Kasumi-1 (cell line): ENCODE measurements around the gene SLC9A9.

ENCODE experiments used
- DNase-seq, 2 experiments: peaks; one replicate each; lab custom pipeline; 2025; lab: John Stamatoyannopoulos, UW

Gene SLC9A9

GRCh38 chr3:143450632-143451031 is 397.6 kb downstream of the SLC9A9 start:
- no peak for DNase-seq

- no peak for DNase-seq
Measured at GRCh38 chr3:143447491-143447890, 400.8 kb downstream of the SLC9A9 start.

DNA sequence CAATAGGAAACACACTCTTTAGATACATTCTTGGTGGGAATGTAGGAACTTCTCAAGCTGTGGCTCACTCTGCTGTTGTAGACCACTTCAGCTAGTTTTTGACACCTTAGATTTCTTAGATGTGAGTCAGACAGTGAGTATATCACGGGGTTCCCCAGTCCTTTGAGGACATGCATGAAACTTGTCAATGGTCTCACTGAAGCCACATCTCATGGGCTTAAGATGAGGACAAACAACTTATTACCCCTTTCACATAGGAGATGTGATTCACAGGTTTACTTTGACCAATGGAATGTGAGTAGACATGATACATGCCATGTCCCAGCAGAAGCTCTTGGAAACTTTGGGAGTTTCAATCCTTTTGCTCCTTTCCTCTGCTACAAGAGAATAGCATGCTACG is 403.1 kb downstream of the SLC9A9 start:
- no peak for DNase-seq

DNA sequence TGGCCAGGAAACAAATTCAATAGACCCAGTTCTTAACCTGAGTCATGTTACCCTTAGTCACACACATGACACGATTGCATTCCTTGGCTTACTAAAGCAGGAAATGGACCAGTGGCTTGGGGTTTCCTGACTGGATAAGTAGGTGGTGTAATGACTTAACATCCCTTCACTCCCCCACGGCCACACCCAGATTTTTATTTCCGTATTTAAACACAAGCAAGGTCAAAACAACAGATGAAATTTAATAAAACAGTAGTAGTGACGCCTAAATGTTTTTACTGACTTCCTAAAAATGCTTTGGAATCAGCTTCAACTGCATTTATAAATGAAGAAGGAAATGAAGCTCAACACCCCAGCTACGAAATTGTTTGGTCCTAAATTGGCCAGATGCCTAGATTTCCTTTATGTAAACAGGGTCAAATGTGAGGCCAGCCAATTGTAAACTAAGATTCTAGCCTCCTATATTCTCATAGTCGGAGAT is 404.4 kb downstream of the SLC9A9 start:
- peak; percentile 87 to 88 for DNase-seq

GRCh38 chr3:143442814-143443447 is 405.3 kb downstream of the SLC9A9 start:
- no peak for DNase-seq

DNA sequence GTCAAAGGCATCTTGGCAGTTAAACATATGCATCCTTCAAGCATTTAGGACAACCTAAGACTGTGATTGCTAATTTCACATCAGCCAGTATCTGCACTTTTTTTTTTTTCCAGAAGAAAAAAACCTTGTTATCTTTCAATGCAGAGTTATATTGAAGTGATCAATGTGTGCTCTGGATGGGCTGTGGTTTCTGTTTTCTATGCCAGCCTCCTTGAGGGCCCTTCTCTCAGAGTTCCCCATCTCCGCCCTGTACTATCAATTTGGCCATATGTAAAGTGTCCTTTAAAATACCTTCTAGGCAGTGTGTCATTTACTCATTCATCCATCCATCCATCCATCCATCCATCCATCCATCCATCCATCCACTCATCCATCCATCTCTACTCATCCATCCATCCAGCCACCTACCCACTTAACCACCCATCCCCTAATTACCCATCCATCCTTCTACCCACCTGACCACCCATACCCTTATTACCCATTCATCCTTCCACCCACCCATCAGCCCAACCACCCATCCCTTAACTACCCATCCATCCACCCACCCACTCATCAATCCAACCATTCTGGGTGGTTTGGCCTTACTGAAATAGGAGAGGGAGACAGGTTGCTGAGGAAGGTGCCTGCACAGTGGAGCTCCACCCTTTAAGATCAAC is 406.6 kb downstream of the SLC9A9 start:
- no peak for DNase-seq

- no peak for DNase-seq
Measured at GRCh38 chr3:143439817-143440216, 408.5 kb downstream of the SLC9A9 start.

DNA sequence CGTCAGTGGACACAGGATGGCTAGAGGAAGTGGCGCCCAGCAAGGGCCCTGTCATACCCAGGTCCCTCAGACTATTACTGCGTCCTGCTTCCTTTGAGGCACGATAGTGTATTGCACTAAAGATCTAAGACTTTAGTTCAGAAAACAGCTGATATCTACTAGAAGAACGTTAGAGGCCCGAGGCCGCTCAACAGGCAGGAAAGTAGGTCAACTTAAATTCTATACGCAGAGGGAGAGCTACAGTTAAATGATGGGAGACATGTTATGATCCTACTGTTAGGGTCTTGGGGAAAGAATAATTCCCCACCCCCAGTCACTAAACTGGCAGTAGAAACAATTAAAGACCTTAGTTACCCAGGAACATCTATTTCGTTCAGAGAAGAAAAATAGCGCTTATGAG is 410.9 kb downstream of the SLC9A9 start:
- no peak for DNase-seq

DNA sequence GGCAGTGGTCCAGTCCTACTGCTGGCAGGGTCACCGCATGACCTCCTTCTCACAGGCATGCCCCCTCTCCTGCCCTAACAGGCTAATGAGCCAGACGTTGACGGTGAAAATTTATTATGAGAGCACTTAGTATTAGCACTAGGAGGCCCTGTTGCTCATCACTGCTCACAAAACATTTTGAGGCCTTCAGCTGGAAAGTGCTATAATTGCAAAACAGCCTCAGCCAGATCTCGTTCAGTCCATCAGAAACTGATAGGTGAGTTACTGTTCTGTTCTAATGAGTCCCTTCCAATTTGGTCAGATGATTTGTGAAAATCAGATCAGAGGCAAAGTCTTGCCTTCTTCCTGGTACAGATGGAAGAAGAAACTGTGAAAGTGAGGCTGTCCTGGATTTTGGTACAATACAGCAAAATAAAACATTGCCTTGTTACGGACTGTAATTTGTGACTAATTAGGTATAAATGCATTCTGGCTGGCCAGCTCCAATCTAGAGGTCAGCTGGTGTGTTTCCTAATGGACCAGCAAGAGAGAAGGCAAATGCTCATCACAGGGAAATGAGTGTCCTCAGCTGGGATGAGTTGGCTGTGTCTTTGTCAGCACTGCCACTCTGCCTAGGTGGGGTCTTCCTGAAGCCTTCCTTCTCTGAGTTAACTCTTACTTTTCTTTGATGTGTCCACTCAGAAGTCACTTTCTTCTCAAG is 411.9 kb downstream of the SLC9A9 start:
- no peak for DNase-seq

DNA sequence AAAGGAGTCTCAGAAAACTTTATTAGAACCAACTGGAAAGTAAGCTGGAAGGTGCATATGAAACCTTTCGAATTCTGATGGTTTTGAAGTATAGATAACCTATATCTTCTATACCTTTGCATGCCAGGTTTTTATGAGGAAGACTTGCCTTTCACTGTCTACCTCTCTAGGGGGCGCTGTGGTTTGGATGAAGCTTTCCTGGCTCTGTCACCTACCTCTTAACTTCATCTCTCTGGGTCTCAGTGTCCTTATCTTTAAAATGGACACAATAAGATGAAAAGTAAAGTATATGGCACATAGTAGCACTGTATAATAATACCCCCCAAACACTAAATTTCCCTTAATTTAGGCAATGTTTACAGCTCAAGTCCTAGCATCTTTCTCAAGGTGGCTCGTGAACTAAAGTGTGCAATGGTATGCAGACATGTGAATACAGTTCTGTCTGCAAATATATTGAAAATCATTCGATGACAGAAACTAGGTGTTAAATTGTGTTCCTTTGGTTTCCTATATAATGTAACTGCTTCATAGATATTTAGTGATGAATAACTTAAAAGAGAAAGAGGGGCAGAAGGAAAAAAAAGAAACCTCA is 414.4 kb downstream of the SLC9A9 start:
- peak; percentile 21 to 49 for DNase-seq

DNA sequence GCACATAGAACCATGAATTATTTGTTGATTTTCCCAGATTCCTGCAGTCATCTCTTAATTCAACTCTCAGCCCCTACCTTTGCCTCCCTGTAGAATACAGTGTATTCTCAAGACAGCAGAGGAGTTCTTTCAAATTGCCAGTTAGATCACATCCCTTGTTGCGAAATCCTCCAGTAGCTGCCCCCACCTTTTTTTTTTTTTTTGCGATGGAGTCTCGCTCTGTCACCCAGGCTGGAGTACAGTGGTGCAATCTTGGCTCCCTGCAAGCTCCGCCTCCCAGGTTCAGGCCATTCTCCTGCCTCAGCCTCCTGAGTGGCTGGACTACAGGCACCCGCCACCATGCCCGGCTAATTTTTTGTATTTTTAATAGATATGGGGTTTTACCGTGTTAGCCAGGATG is 417.0 kb downstream of the SLC9A9 start:
- DNase-seq, result peak; percentile 7 to 12

DNA sequence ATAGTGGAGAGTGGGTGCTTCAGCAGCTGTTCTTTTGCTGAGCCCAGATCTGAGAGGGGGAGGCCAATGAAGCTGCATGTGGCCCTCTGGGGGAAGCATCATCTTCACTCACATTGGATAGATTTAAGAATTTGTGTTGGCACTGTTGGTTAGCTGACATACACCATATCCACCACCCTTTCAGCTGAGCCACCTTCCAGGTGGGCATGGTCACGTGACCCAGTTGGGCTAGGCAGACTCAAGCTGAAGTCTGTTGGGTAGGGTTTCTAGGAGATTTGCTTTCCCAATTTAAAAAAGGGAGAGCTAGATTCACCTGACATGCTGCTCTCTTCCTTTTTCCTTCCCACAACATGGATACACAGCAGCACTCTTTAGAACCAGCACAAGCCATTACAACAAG is 417.7 kb downstream of the SLC9A9 start:
- no peak for DNase-seq

DNA sequence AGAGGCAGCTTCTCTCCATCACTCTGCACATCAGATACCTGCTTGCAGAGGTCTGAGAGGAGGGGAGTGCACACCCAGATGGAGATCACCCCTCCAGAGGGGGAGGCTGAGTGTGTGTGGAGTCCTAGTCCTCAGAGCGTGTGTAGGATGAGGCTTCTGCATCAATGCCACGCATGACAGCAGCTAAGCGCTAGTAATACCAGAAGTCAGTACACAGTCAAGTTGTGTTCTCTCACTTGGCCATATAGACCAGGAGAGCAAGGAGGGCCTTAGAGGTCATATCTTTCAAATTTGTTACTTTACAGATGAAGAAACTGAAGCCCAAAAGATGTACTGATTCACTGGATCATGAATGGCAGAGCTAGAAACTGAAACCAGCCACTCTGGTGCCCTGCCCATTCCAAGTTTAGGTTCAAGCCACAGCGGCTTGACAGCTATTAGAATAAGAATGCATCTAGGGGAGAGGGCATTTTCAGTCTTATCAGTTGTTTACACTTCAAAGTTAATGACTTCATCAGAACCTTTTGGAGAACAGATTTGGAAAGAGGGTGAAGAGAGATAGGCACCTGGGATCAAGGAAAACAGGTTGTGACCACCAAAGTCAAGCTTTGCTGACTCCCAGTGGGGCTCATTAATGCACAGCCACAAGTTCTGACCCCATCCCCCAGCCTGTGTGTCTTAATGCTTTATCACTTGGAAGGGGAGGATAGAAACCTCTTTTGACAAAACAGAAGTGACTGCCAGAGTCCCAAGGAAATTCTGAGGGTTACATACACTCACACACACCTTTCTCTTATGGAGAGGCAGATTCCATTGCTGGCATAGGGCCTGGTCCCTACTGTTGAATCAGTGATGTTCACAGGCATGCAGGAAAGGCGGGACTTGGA is 418.4 kb downstream of the SLC9A9 start:
- DNase-seq, result no peak

DNA sequence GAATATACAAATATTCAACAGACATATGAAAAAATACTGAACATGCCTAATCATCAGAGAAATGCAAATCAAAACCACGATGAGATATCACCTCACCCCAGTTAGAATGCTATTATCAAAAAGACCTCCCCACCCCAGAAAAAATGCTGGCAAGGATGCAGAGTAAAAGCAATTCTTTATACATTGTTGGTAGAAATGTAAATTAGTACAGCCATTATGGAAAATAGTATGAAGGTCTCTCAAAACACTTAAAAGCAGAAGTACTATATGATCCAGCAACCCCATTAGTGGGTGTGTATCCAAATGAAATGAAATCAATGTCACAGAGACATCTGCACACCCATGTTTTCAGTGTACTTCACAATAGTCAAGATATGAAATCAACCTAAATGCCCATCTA is 420.0 kb downstream of the SLC9A9 start:
- DNase-seq, result no peak

GRCh38 chr3:143427631-143428030 is 420.6 kb downstream of the SLC9A9 start:
- peak; percentile 20 to 21 for DNase-seq

GRCh38 chr3:143424874-143425273 is 423.4 kb downstream of the SLC9A9 start:
- DNase-seq, result no peak

DNA sequence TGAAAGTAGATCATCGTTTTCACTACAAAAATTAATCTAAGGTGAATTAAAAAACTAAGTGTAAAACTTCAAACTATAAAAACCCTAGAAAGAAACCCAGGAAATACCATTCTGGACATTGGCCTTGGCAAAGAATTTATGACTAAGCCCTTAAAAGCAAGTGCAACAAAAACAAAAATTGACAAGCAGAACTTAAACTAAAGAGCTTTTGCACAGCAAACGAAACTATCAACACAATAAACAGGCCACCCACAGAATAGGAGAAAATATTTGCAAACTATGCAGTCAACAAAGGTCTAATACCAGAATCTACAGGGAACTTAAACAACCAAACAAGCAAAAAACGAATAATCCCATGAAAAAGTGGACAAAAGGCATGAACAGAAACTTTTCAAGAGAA is 426.7 kb downstream of the SLC9A9 start:
- no peak for DNase-seq

GRCh38 chr3:143419611-143420010 is 428.7 kb downstream of the SLC9A9 start:
- DNase-seq, result no peak

- DNase-seq, result no peak
Measured at GRCh38 chr3:143418391-143418790, 429.9 kb downstream of the SLC9A9 start.

DNA sequence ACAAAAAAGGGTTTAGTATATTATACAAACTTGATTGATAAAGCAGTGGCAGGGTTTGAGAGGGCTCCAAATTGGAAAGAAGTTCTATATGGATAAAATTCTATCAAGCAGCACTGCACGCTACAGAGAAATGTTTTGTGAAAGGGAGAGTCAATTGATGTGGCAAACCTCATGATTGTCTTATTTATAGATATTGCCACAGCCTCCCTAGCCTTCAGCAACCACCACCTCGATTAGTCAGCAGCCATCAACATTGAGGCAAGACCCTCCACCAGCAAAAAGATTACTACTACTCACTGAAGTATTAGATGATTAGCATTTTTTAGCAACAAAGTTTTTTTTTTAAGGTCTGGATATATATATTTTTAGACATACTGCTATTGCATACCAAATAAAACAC is 432.0 kb downstream of the SLC9A9 start:
- no peak for DNase-seq

DNA sequence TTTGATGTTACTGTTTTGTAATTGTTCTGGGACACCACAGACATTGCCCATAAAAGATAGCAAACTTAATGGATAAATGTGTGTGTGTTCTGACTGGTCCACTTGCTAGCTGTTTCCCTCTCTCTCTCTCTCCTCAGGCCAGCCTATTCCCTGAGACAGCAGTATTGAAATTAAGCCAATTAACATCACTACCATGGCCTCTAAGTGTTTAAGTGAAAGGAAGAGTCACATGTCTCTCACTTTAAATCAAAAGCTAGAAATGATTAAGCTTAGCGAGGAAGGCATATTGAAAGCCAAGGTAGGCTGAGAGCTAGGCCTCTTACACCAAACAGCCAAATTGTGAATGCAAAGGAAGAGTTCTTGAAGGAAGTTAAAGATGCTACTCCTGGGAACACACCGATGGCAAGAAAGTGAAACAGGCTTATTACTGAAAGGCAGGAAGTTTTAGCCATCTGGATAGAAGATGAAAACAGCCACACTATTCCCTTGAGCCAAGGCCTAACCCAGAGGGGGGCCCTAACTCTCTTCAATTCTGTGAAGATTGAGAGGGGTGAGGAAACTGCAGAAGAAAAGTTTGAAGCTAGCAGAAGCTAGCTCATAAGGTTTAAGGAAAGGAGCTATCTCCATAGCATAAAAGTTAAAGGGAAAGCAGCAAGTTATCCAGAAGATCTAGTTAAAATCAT is 433.6 kb downstream of the SLC9A9 start:
- DNase-seq, result no peak
